ENCODE results near the gene PAK1.

Gene PAK1

DNA sequence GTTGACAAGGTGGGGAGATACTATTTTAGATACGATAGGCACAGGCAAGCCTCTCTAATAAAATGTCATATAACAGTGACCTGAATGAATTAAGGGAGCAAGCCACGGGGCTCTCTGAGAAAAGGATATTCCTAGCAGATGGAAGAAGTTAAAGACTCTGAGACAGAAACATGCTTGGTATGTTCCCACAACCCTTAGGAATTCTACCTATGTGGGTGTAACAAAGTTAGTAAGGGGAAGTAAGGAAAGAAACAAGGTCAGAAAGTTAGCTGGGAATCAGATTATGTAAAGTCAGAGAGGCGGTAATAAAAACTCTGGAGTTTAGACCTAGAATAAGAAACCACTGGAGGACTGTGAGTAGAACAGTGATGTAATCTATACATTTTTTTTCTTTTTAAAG is 112.7 kb downstream of the PAK1 start:
- TF ChIP-seq ZBTB7A (IDR thresholded peaks at IDR 0.05; ENCODE audit: low read depth) (no peak), TEAD4 (IDR thresholded peaks at IDR 0.05) (peak; percentile 82)
- TF ChIP-seq, protein P1, sequence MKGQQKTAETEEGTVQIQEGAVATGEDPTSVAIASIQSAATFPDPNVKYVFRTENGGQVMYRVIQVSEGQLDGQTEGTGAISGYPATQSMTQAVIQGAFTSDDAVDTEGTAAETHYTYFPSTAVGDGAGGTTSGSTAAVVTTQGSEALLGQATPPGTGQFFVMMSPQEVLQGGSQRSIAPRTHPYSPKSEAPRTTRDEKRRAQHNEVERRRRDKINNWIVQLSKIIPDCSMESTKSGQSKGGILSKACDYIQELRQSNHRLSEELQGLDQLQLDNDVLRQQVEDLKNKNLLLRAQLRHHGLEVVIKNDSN (IDR thresholded peaks at IDR 0.05): no peak

DNA sequence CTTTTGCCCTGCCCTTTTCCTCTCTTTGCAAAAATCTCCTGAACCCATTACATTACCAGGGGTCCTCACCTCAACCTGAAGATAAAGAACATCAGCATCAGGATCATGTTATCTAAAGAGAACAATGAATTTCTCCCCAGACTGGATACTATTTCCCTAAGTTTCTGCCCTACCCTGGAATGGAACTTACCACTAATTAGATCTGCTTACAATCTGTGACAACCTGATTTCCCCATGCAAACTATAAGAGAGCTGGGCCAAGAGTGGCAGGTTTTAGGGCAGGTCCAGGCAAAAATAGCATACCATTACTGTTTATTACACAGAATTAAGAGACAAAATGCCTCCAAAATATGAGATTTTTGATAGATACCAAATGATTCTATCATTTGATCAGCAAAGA is 114.4 kb downstream of the PAK1 start:
- TF ChIP-seq TAF1 (IDR thresholded peaks at IDR 0.05; ENCODE audit: low read depth) (no peak), CEBPB (IDR thresholded peaks at IDR 0.05) (no peak), CREB1 (IDR thresholded peaks at IDR 0.05; ENCODE audit: low read depth) (no peak)
- TF ChIP-seq, protein P2, sequence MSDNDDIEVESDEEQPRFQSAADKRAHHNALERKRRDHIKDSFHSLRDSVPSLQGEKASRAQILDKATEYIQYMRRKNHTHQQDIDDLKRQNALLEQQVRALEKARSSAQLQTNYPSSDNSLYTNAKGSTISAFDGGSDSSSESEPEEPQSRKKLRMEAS (IDR thresholded peaks at IDR 0.05): no peak
- TF ChIP-seq, protein P3, sequence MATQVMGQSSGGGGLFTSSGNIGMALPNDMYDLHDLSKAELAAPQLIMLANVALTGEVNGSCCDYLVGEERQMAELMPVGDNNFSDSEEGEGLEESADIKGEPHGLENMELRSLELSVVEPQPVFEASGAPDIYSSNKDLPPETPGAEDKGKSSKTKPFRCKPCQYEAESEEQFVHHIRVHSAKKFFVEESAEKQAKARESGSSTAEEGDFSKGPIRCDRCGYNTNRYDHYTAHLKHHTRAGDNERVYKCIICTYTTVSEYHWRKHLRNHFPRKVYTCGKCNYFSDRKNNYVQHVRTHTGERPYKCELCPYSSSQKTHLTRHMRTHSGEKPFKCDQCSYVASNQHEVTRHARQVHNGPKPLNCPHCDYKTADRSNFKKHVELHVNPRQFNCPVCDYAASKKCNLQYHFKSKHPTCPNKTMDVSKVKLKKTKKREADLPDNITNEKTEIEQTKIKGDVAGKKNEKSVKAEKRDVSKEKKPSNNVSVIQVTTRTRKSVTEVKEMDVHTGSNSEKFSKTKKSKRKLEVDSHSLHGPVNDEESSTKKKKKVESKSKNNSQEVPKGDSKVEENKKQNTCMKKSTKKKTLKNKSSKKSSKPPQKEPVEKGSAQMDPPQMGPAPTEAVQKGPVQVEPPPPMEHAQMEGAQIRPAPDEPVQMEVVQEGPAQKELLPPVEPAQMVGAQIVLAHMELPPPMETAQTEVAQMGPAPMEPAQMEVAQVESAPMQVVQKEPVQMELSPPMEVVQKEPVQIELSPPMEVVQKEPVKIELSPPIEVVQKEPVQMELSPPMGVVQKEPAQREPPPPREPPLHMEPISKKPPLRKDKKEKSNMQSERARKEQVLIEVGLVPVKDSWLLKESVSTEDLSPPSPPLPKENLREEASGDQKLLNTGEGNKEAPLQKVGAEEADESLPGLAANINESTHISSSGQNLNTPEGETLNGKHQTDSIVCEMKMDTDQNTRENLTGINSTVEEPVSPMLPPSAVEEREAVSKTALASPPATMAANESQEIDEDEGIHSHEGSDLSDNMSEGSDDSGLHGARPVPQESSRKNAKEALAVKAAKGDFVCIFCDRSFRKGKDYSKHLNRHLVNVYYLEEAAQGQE (IDR thresholded peaks at IDR 0.05; ENCODE audit: low read depth): no peak
- TF ChIP-seq, protein P1 (IDR thresholded peaks at IDR 0.05): no peak

GRCh38 chr11:77353131-77353530 is 120.8 kb downstream of the PAK1 start:
- TF ChIP-seq YY1 (IDR thresholded peaks at IDR 0.05; ENCODE audit: low read depth) (no peak), TCF12 (IDR thresholded peaks at IDR 0.05; ENCODE audit: low read depth) (no peak), EGR1 (IDR thresholded peaks at IDR 0.05) (no peak), TAF1 (IDR thresholded peaks at IDR 0.05; ENCODE audit: low read depth) (no peak), FOXM1 (IDR thresholded peaks at IDR 0.05; ENCODE audit: borderline replicate concordance, low read depth) (no peak), NFIC (IDR thresholded peaks at IDR 0.05) (no peak), CREB1 (IDR thresholded peaks at IDR 0.05; ENCODE audit: low read depth) (no peak), RAD21 (IDR thresholded peaks at IDR 0.05; ENCODE audit: low read depth) (no peak), ZBTB7A (IDR thresholded peaks at IDR 0.05; ENCODE audit: low read depth) (no peak), CEBPB (IDR thresholded peaks at IDR 0.05) (no peak), EP300 (IDR thresholded peaks at IDR 0.05; ENCODE audit: borderline replicate concordance) (no peak), TEAD4 (IDR thresholded peaks at IDR 0.05) (no peak)
- TF ChIP-seq, protein P1 (IDR thresholded peaks at IDR 0.05): no peak
- TF ChIP-seq, protein P3 (IDR thresholded peaks at IDR 0.05; ENCODE audit: low read depth): no peak
- TF ChIP-seq, protein P2 (IDR thresholded peaks at IDR 0.05): no peak

- TF ChIP-seq YY1 (IDR thresholded peaks at IDR 0.05; ENCODE audit: low read depth) (no peak), ZBTB7A (IDR thresholded peaks at IDR 0.05; ENCODE audit: low read depth) (no peak), EGR1 (IDR thresholded peaks at IDR 0.05) (no peak), CEBPB (IDR thresholded peaks at IDR 0.05) (no peak)
- TF ChIP-seq, protein P1 (IDR thresholded peaks at IDR 0.05): no peak
Observed at GRCh38 chr11:77351281-77351886, 122.5 kb downstream of the PAK1 start.

- TF ChIP-seq, protein P1 (IDR thresholded peaks at IDR 0.05): no peak
- no peak for TF ChIP-seq RAD21 (IDR thresholded peaks at IDR 0.05; ENCODE audit: low read depth)
Observed at GRCh38 chr11:77347948-77348347, 125.9 kb downstream of the PAK1 start.
